Neural cell (in vitro differentiated cells): ENCODE results near the gene ARFRP1.

Source experiments
- CTCF ChIP-seq: fragments of 450-650 bp; IDR thresholded peaks from 2 replicates; pipeline ENCODE4 v1.5.1; 2014; ENCODE audit warnings: antibody characterized with exemption, mild to moderate bottlenecking, moderate library complexity; ENCODE audit not compliant: poor library complexity, severe bottlenecking
- EP300 ChIP-seq: fragments of 450-650 bp; conservative IDR thresholded peaks from 2 replicates; pipeline ENCODE4 v1.6.1; 2014; ENCODE audit warnings: antibody characterized with exemption, mild to moderate bottlenecking, moderate library complexity; ENCODE audit not compliant: poor library complexity, severe bottlenecking
- MXI1 ChIP-seq: fragments of 450-650 bp; conservative IDR thresholded peaks from 2 replicates; pipeline ENCODE4 v1.6.1; 2014; ENCODE audit warnings: antibody characterized with exemption, mild to moderate bottlenecking; ENCODE audit not compliant: poor library complexity, severe bottlenecking
- POLR2AphosphoS5 ChIP-seq: IDR thresholded peaks from 2 replicates; pipeline ENCODE4 v1.6.1; 2012
- REST ChIP-seq: IDR thresholded peaks from 2 replicates; pipeline ENCODE4 v1.6.1; 2012; ENCODE audit warnings: borderline replicate concordance
- SMC3 ChIP-seq: fragments of 450-650 bp; conservative IDR thresholded peaks from 2 replicates; pipeline ENCODE4 v1.6.1; 2014; ENCODE audit warnings: antibody characterized with exemption, mild to moderate bottlenecking, moderate library complexity; ENCODE audit not compliant: poor library complexity

- TF ChIP-seq REST (no peak), MXI1 (no peak), EP300 (no peak), CTCF (no peak), SMC3 (no peak), POLR2AphosphoS5 (no peak)
These were observed 51.3 kb downstream of the ARFRP1 start for GRCh38 chr20:63656451-63656850.
